K562 (cell line): ENCODE measurements around the gene COL11A2. TPM values are rescaled to one million over a fixed set of nuclear protein-coding genes. Genes with fewer than 3 reads are reported as not detected.

Source experiments
- ATF3 ChIP-seq, 2 experiments: fragments of 450-650 bp in 1 of 2; sonication (generic) in 1 of 2; formaldehyde crosslinking in 1 of 2; IDR thresholded peaks in 1 of 2; conservative IDR thresholded peaks in 1 of 2; 2 replicates each; pipeline versions ENCODE4 v1.6.1 to v1.8.1; 2016 to 2023; ENCODE audit warnings: mild to moderate bottlenecking in 2 of 2, moderate library complexity in 2 of 2, inconsistent platforms in 1 of 2, missing genetic modification reagents in 1 of 2
- CREB3L1 ChIP-seq: fragments of 450-650 bp; IDR thresholded peaks from 2 replicates; pipeline ENCODE4 v1.6.1; 2014; ENCODE audit warnings: low read depth, mild to moderate bottlenecking, moderate library complexity, borderline replicate concordance
- E2F1 ChIP-seq: sonication (generic); formaldehyde crosslinking; IDR thresholded peaks from 2 replicates; pipeline ENCODE4 v1.8.1; 2023; ENCODE audit warnings: mild to moderate bottlenecking, missing genetic modification reagents, moderate library complexity
- ETV5 ChIP-seq: sonication (generic); formaldehyde crosslinking; IDR thresholded peaks from 2 replicates; pipeline ENCODE4 v1.4.0; 2020; ENCODE audit warnings: low read depth, mild to moderate bottlenecking, missing genetic modification reagents
- HMGXB4 ChIP-seq: sonication (generic); formaldehyde crosslinking; IDR thresholded peaks from 2 replicates; pipeline ENCODE4 v1.8.1; 2023; ENCODE audit warnings: mild to moderate bottlenecking, missing genetic modification reagents
- JUND ChIP-seq, 2 experiments: IDR thresholded peaks; 2 replicates in 1 of 2; 3 replicates in 1 of 2; pipeline ENCODE4 v1.6.1; 2011; ENCODE audit warnings: borderline replicate concordance in 2 of 2, low read depth in 2 of 2, low read length in 2 of 2, improper control_type of control experiment in 1 of 2, missing biosample characterization in 1 of 2, missing genetic modification characterization in 1 of 2, missing genetic modification reagents in 1 of 2
- MLLT1 ChIP-seq, 2 experiments: fragments of 450-650 bp; IDR thresholded peaks; 2 replicates each; pipeline ENCODE4 v1.6.1; 2016
- NFXL1 ChIP-seq: fragments of 450-650 bp; formaldehyde crosslinking; IDR thresholded peaks from 2 replicates; pipeline ENCODE4 v1.4.0; 2021; ENCODE audit warnings: mild to moderate bottlenecking
- TAF9B ChIP-seq: fragments of 450-650 bp; IDR thresholded peaks from 2 replicates; pipeline ENCODE4 v1.6.1; 2018; ENCODE audit warnings: mild to moderate bottlenecking; ENCODE audit not compliant: partially characterized antibody
- ZNF232 ChIP-seq: sonication (generic); formaldehyde crosslinking; IDR thresholded peaks from 2 replicates; pipeline ENCODE4 v1.8.0; 2022; ENCODE audit warnings: mild to moderate bottlenecking, missing genetic modification reagents
- ZNF239 ChIP-seq: fragments of 250-450 bp; sonication (Bioruptor Pico); IDR thresholded peaks from 2 replicates; pipeline ENCODE4 v1.4.0; 2020; ENCODE audit warnings: mild to moderate bottlenecking
- ZNF253 ChIP-seq: fragments of 250-450 bp; sonication (Bioruptor Pico); conservative IDR thresholded peaks from 2 replicates; pipeline ENCODE4 v1.6.1; 2021; ENCODE audit warnings: mild to moderate bottlenecking
- polyA plus RNA-seq, 8 experiments: library from polyadenylated mRNA; depleted of rRNA in 4 of 8; stranded (reverse) in 5 of 8; unstranded in 3 of 8; fragments of >200 nt; fragmentation: Nextera tagmentation in 2 of 8; fragmentation: Illumina TruSeq in 1 of 8; extraction: Ambion mirVana in 2 of 8; extraction: Trizol in 1 of 8; gene quantifications; 2 replicates each; pipeline versions ENCODE4 v1.2.1 to v1.2.3, GENCODE V29; 2011 to 2014; ENCODE audit warnings: inconsistent platforms in 1 of 8, missing spikeins in 1 of 8
- total RNA-seq, 7 experiments: library from RNA; depleted of rRNA in 6 of 7; stranded (reverse); fragments of >200 nt in 6 of 7; fragmentation: Illumina TruSeq in 2 of 7; extraction: Trizol in 2 of 7; gene quantifications; 2 replicates each; pipeline versions ENCODE4 v1.2.1 to v1.2.3, GENCODE V29; 2011 to 2021; ENCODE audit warnings: low replicate concordance in 1 of 7

COL11A2 gene
- total and polyA plus RNA-seq, 9 of the 15 experiments (the other 6 are each of a cell fraction or from before 2014, with no cell fraction given): 0.04 to 0.35 (median 0.09) TPM; not detected in 1

GRCh38 chr6:33161354-33162331 is 30.6 kb downstream of the COL11A2 start (continued):
- TF ChIP-seq CREB3L1 (0 out of 2 replicates have a peak, but pooled peaks have one; percentile 32), MLLT1 (IDR thresholded peaks at IDR 0.05) (no peak), ZNF239 (CRISPR knock-in tag) (no peak), NFXL1 (CRISPR knock-in tag) (no peak), HMGXB4 (CRISPR knock-in tag) (no peak), JUND (IDR thresholded peaks at IDR 0.05; ENCODE audit: borderline replicate concordance, low read depth, low read length) (0 out of 2 replicates have a peak, but pooled peaks have one; percentile 19), JUND (tag; IDR thresholded peaks at IDR 0.05; ENCODE audit: borderline replicate concordance, low read depth, low read length) (no peak; the same call in 2 of the 3 replicates), ATF3 (IDR thresholded peaks at IDR 0.05) (no peak), ATF3 (CRISPR knock-in tag; conservative IDR thresholded peaks at IDR 0.05) (no peak), E2F1 (CRISPR knock-in tag) (no peak), ETV5 (CRISPR knock-in tag) (0 out of 2 replicates have a peak, but pooled peaks have one; percentile 24), ZNF232 (CRISPR knock-in tag) (0 out of 2 replicates have a peak, but pooled peaks have one; percentile 42), TAF9B (no peak), ZNF253 (CRISPR knock-in tag) (no peak)
- TF ChIP-seq, all 486 proteins: peak for 81
